GM10266 (cell line): ENCODE measurements around the gene GALNT18.

ENCODE experiments used
- DNase-seq: peaks from one replicate; pipeline ENCODE4 v3.0.0; 2012; ENCODE audit errors: extremely low spot score
- CTCF ChIP-seq: IDR thresholded peaks from 2 replicates; pipeline ENCODE4 v1.5.1; 2012; ENCODE audit warnings: mild to moderate bottlenecking, low read depth; ENCODE audit not compliant: control insufficient read depth, insufficient read depth; ENCODE audit errors: missing control alignments

GALNT18 gene

GRCh38 chr11:11390068-11390771 lies 231.6 kb downstream of the GALNT18 start:
- DNase-seq, result no peak
- TF ChIP-seq CTCF, result no peak

- TF ChIP-seq CTCF, result no peak
- no peak for DNase-seq
Measured at GRCh38 chr11:11389238-11389637, 232.6 kb downstream of the GALNT18 start.

- DNase-seq, result no peak
Measured at GRCh38 chr11:11387622-11388305, 234.0 kb downstream of the GALNT18 start.

GRCh38 chr11:11387207-11387606 lies 234.6 kb downstream of the GALNT18 start:
- DNase-seq, result no peak
- TF ChIP-seq CTCF, result no peak

More at GRCh38 chr11:11387622-11388305, 234.0 kb downstream of the GALNT18 start:
- no peak for TF ChIP-seq CTCF

- TF ChIP-seq CTCF, result no peak
- no peak for DNase-seq
Measured at GRCh38 chr11:11384829-11385228, 237.0 kb downstream of the GALNT18 start.

GRCh38 chr11:11383995-11384394 lies 237.8 kb downstream of the GALNT18 start:
- no peak for DNase-seq
- TF ChIP-seq CTCF, result no peak

- TF ChIP-seq CTCF, result no peak
- no peak for DNase-seq
Measured at GRCh38 chr11:11382858-11383532, 238.8 kb downstream of the GALNT18 start.
